GM12878 (cell line): Measurements from ENCODE around the gene AGT. TPM values are rescaled to one million over a fixed set of nuclear protein-coding genes. Genes with fewer than 3 reads are reported as not detected.
"Not testable (repeated sequence)": the region's sequence is repeated elsewhere in the genome, so short reads cannot be mapped to it uniquely, and the experiment has no call there.

Experiments
- ATAC-seq: fragments of 200-7000 bp; cut with Tn5 transposase; 3 replicates; pipeline ENCODE4 v1.9.1; 2020; ENCODE audit warnings: mild to moderate bottlenecking, moderate library complexity
- BruUV-seq: library from RNA; stranded (reverse); fragments of 400-500 nt; replicated peaks from 2 replicates; lab custom pipeline; 2021; lab: Mats Ljungman, UMichigan
- CTCF ChIA-PET: fragments of 300-600 bp; sonication (Branson Sonifier 250); formaldehyde crosslinking; extraction: SDS; loops from one replicate; lab custom pipeline; 2021; ENCODE audit warnings: inconsistent platforms; lab: Yijun Ruan, JAX
- POLR2A ChIA-PET: fragments of 350-600 bp; formaldehyde crosslinking; extraction: SDS; loops from one replicate; lab custom pipeline; 2021; ENCODE audit warnings: inconsistent platforms; lab: Charles Lee
- RAD21 ChIA-PET: fragments of 300-600 bp; sonication (Branson Sonifier 250); formaldehyde crosslinking; loops from one replicate; lab custom pipeline; 2023; ENCODE audit warnings: antibody characterized with exemption; ENCODE audit not compliant: unreplicated experiment; lab: Charles Lee
- SMC1A ChIA-PET: fragments of 300-600 bp; sonication (Branson Sonifier 250); formaldehyde crosslinking; loops from one replicate; lab custom pipeline; 2023; ENCODE audit not compliant: unreplicated experiment, uncharacterized antibody; lab: Charles Lee
- DNase-seq: peaks from one replicate; pipeline ENCODE4 v3.0.0-alpha.2; 2011; ENCODE audit warnings: low read depth, low spot score
- FAIRE-seq: peaks from 3 replicates; lab custom pipeline; 2011; peaks lifted over from hg19 to GRCh38; lab: Jason Lieb, UNC
- H2AFZ ChIP-seq: 2 replicates; pipeline ENCODE4 v1.6.0; 2011; ENCODE audit warnings: low read depth, low read length, control low read depth; ENCODE audit not compliant: control insufficient read depth
- H3K27ac ChIP-seq: 2 replicates; pipeline ENCODE4 v1.5.1; 2011; ENCODE audit warnings: control low read depth; ENCODE audit not compliant: control insufficient read depth, insufficient read depth
- H3K27me3 ChIP-seq, 2 experiments: replicated peaks in 1 of 2; 2 replicates each; pipeline versions ENCODE4 v1.6.0 to v1.6.1; 2011; ENCODE audit warnings: low read length in 1 of 2; ENCODE audit not compliant: control insufficient read depth in 2 of 2, insufficient read depth in 2 of 2
- H3K36me3 ChIP-seq, 2 experiments: 2 replicates each; pipeline ENCODE4 v1.5.1; 2011; ENCODE audit warnings: low read length in 1 of 2; ENCODE audit not compliant: control insufficient read depth in 2 of 2, insufficient read depth in 2 of 2
- H3K4me1 ChIP-seq: 2 replicates; pipeline ENCODE4 v1.6.1; 2011; ENCODE audit warnings: mild to moderate bottlenecking, low read length, moderate library complexity, mixed read lengths; ENCODE audit not compliant: control insufficient read depth, insufficient read depth
- H3K4me2 ChIP-seq: 2 replicates; pipeline ENCODE4 v1.6.0; 2011; ENCODE audit warnings: control low read depth; ENCODE audit not compliant: control insufficient read depth, insufficient read depth
- H3K4me3 ChIP-seq: fragments of 200-600 bp; sonication (generic); 2 replicates; pipeline ENCODE4 v1.5.1; 2016
- H3K79me2 ChIP-seq: 2 replicates; pipeline ENCODE4 v1.6.0; 2011; ENCODE audit warnings: low read length; ENCODE audit not compliant: control insufficient read depth, insufficient read depth
- H3K9ac ChIP-seq: 2 replicates; pipeline ENCODE4 v1.8.0; 2011; ENCODE audit warnings: low read length, control low read depth, mixed read lengths; ENCODE audit not compliant: control insufficient read depth, insufficient read depth
- H3K9me3 ChIP-seq: replicated peaks from 3 replicates; pipeline ENCODE4 v1.5.1; 2011; ENCODE audit warnings: mild to moderate bottlenecking, low read length; ENCODE audit not compliant: control insufficient read depth, insufficient read depth
- H4K20me1 ChIP-seq: 2 replicates; pipeline ENCODE4 v1.6.0; 2011; ENCODE audit not compliant: control insufficient read depth, insufficient read depth
- BMI1 ChIP-seq: fragments of 450-650 bp; IDR thresholded peaks from 2 replicates; pipeline ENCODE4 v1.6.1; 2016; ENCODE audit warnings: mild to moderate bottlenecking, moderate library complexity, borderline replicate concordance
- KLF5 ChIP-seq: fragments of 450-650 bp; IDR thresholded peaks from 2 replicates; pipeline ENCODE4 v1.6.1; 2014; ENCODE audit warnings: mild to moderate bottlenecking; ENCODE audit not compliant: partially characterized antibody
- POU2F2 ChIP-seq: IDR thresholded peaks from 3 replicates; pipeline ENCODE4 v1.6.1; 2011; ENCODE audit warnings: low read depth, mild to moderate bottlenecking, low read length, borderline replicate concordance
- RFX5 ChIP-seq: IDR thresholded peaks from 2 replicates; pipeline ENCODE4 v1.6.1; 2011; ENCODE audit warnings: low read depth, low read length, improper control_type of control experiment
- ZBTB11 ChIP-seq: fragments of 450-650 bp; formaldehyde crosslinking; IDR thresholded peaks from 2 replicates; pipeline ENCODE4 v1.5.0; 2022; ENCODE audit warnings: mild to moderate bottlenecking, missing genetic modification characterization
- ZBTB4 ChIP-seq: fragments of 450-650 bp; formaldehyde crosslinking; IDR thresholded peaks from 2 replicates; pipeline ENCODE4 v1.4.0; 2022; ENCODE audit warnings: mild to moderate bottlenecking, moderate library complexity
- in situ Hi-C: fragments of 300-500 bp; cut with MboI; formaldehyde crosslinking; loops from 9 replicates; pipeline ENCODE4 v1.14.3; 2018; ENCODE audit warnings: mixed read lengths
- intact Hi-C: fragments of 100-400 bp; cut with micrococcal nuclease; formaldehyde crosslinking; loops from one replicate; pipeline ENCODE4 v1.14.2; 2022; ENCODE audit not compliant: unreplicated experiment
- polyA plus RNA-seq, 11 experiments: library from polyadenylated mRNA; depleted of rRNA in 4 of 11; unstranded in 6 of 11; stranded (reverse) in 5 of 11; fragments of >200 nt; fragmentation: Nextera tagmentation in 4 of 11; fragmentation: Illumina TruSeq in 1 of 11; extraction: Ambion mirVana in 4 of 11; extraction: Trizol in 1 of 11; gene quantifications; 1 replicate in 1 of 11; 2 replicates in 10 of 11; pipeline versions ENCODE4 v1.2.1 to v1.2.3, GENCODE V29; 2011 to 2016; ENCODE audit warnings: inconsistent platforms in 2 of 11, missing spikeins in 2 of 11, low read depth in 1 of 11
- total RNA-seq, 4 experiments: library from RNA; depleted of rRNA in 3 of 4; stranded (reverse); fragments of >200 nt in 3 of 4; fragmentation: Illumina TruSeq in 1 of 4; extraction: Trizol in 1 of 4; gene quantifications; 2 replicates each; pipeline versions ENCODE4 v1.2.1 to v1.2.3, GENCODE V29; 2013 to 2021

AGT gene
- total and polyA plus RNA-seq, 10 of the 15 experiments (the other 5 are each of a cell fraction or from before 2014, with no cell fraction given), result 0.69 TPM; not detected in 9

- TF ChIP-seq ZBTB11 (CRISPR knock-in tag) (no peak), BMI1 (no peak), POU2F2 (no peak), ZBTB4 (CRISPR knock-in tag) (no peak), KLF5 (no peak), RFX5 (no peak)
Measured at GRCh38 chr1:230699716-230700115, 14.2 kb downstream of the AGT start (continued).

GRCh38 chr1:230698964-230699363 is 15.0 kb downstream of the AGT start:
- SMC1A ChIA-PET, H4K20me1 ChIP-seq, CTCF ChIA-PET, in situ Hi-C loops, H3K9me3 ChIP-seq, H3K36me3 ChIP-seq, intact Hi-C loops, DNase-seq, H3K4me1 ChIP-seq, FAIRE-seq, H3K27ac ChIP-seq, H3K27me3 ChIP-seq, ATAC-seq, H2AFZ ChIP-seq, H3K4me2 ChIP-seq, POLR2A ChIA-PET, H3K9ac ChIP-seq, H3K79me2 ChIP-seq, RAD21 ChIA-PET, BruUV-seq, H3K4me3 ChIP-seq: not testable (repeated sequence)
